ENCODE data around the gene CELSR1.

Gene CELSR1

GRCh38 chr22:46418827-46419226, 118.6 kb downstream of the CELSR1 start:
- Histone ChIP-seq H3K36me3 (ENCODE audit: control insufficient read depth in 1 of 2, insufficient read depth in 2 of 2, low read length in 2 of 2) (no peaks in the 10 kb centered on the region), H3K27ac (ENCODE audit: low read depth, low read length) (no peak overlapping the region), H3K27me3 (ENCODE audit: control insufficient read depth in 1 of 2, insufficient read depth in 2 of 2, low read length in 2 of 2) (no peaks in the 10 kb centered on the region), H3K4me1 (ENCODE audit: control insufficient read depth in 1 of 2, insufficient read depth in 2 of 2, low read length in 2 of 2) (no peaks in the 10 kb centered on the region), H3K9ac (ENCODE audit: low read depth in 1 of 2, low read length in 2 of 2) (no peak overlapping the region), H3K4me3 (ENCODE audit: low read depth in 1 of 2, low read length in 2 of 2) (no peak overlapping the region), H3K9me3 (ENCODE audit: control insufficient read depth in 1 of 2, low read length in 2 of 2) (no peaks in the 10 kb centered on the region)

- H3K9ac ChIP-seq (ENCODE audit: low read depth in 1 of 2, low read length in 2 of 2) = no peak overlapping the region
- H3K36me3 ChIP-seq (ENCODE audit: control insufficient read depth in 1 of 2, insufficient read depth in 2 of 2, low read length in 2 of 2) = no peaks in the 10 kb centered on the region
- peaks cover 0 to 3% of the 10 kb centered on the region in 2 donors for H3K27me3 ChIP-seq (ENCODE audit: control insufficient read depth in 1 of 2, insufficient read depth in 2 of 2, low read length in 2 of 2)
- H3K9me3 ChIP-seq (ENCODE audit: control insufficient read depth in 1 of 2, low read length in 2 of 2) = no peaks in the 10 kb centered on the region
- H3K27ac ChIP-seq (ENCODE audit: low read depth, low read length) = no peak overlapping the region
- no peaks in the 10 kb centered on the region for H3K4me1 ChIP-seq (ENCODE audit: control insufficient read depth in 1 of 2, insufficient read depth in 2 of 2, low read length in 2 of 2)
- H3K4me3 ChIP-seq (ENCODE audit: low read depth in 1 of 2, low read length in 2 of 2) = no peak overlapping the region
Measured at GRCh38 chr22:46417769-46418168, 119.7 kb downstream of the CELSR1 start.

GRCh38 chr22:46416891-46417580, 120.4 kb downstream of the CELSR1 start:
- no peaks in the 10 kb centered on the region for H3K9me3 ChIP-seq (ENCODE audit: control insufficient read depth in 1 of 2, low read length in 2 of 2)
- H3K36me3 ChIP-seq (ENCODE audit: control insufficient read depth in 1 of 2, insufficient read depth in 2 of 2, low read length in 2 of 2) = no peaks in the 10 kb centered on the region
- no peak overlapping the region for H3K9ac ChIP-seq (ENCODE audit: low read depth in 1 of 2, low read length in 2 of 2)
- no peaks in the 10 kb centered on the region for H3K4me1 ChIP-seq (ENCODE audit: control insufficient read depth in 1 of 2, insufficient read depth in 2 of 2, low read length in 2 of 2)
- no peak overlapping the region for H3K4me3 ChIP-seq (ENCODE audit: low read depth in 1 of 2, low read length in 2 of 2)
- H3K27me3 ChIP-seq (ENCODE audit: control insufficient read depth in 1 of 2, insufficient read depth in 2 of 2, low read length in 2 of 2) = peaks cover 0 to 3% of the 10 kb centered on the region in 2 donors
- no peak overlapping the region for H3K27ac ChIP-seq (ENCODE audit: low read depth, low read length)

- Histone ChIP-seq H3K4me3 (ENCODE audit: low read depth in 1 of 2, low read length in 2 of 2) (no peak overlapping the region), H3K9ac (ENCODE audit: low read depth in 1 of 2, low read length in 2 of 2) (no peak overlapping the region), H3K4me1 (ENCODE audit: control insufficient read depth in 1 of 2, insufficient read depth in 2 of 2, low read length in 2 of 2) (no peaks in the 10 kb centered on the region), H3K27ac (ENCODE audit: low read depth, low read length) (no peak overlapping the region), H3K36me3 (ENCODE audit: control insufficient read depth in 1 of 2, insufficient read depth in 2 of 2, low read length in 2 of 2) (no peaks in the 10 kb centered on the region), H3K9me3 (ENCODE audit: control insufficient read depth in 1 of 2, low read length in 2 of 2) (no peaks in the 10 kb centered on the region), H3K27me3 (ENCODE audit: control insufficient read depth in 1 of 2, insufficient read depth in 2 of 2, low read length in 2 of 2) (peaks cover 0 to 3% of the 10 kb centered on the region in 2 donors)
Measured at GRCh38 chr22:46416520-46416871, 120.9 kb downstream of the CELSR1 start.

- H3K36me3 ChIP-seq (ENCODE audit: control insufficient read depth in 1 of 2, insufficient read depth in 2 of 2, low read length in 2 of 2) = no peaks in the 10 kb centered on the region
- H3K27ac ChIP-seq (ENCODE audit: low read depth, low read length) = no peak overlapping the region
- H3K9me3 ChIP-seq (ENCODE audit: control insufficient read depth in 1 of 2, low read length in 2 of 2) = no peaks in the 10 kb centered on the region
- H3K27me3 ChIP-seq (ENCODE audit: control insufficient read depth in 1 of 2, insufficient read depth in 2 of 2, low read length in 2 of 2) = peaks cover 0 to 3% of the 10 kb centered on the region in 2 donors
- no peak overlapping the region for H3K9ac ChIP-seq (ENCODE audit: low read depth in 1 of 2, low read length in 2 of 2)
- H3K4me3 ChIP-seq (ENCODE audit: low read depth in 1 of 2, low read length in 2 of 2) = no peak overlapping the region
- no peaks in the 10 kb centered on the region for H3K4me1 ChIP-seq (ENCODE audit: control insufficient read depth in 1 of 2, insufficient read depth in 2 of 2, low read length in 2 of 2)
Measured at GRCh38 chr22:46415776-46416519, 121.5 kb downstream of the CELSR1 start.

GRCh38 chr22:46414704-46415103, 122.7 kb downstream of the CELSR1 start:
- no peaks in the 10 kb centered on the region for H3K4me1 ChIP-seq (ENCODE audit: control insufficient read depth in 1 of 2, insufficient read depth in 2 of 2, low read length in 2 of 2)
- no peak overlapping the region for H3K4me3 ChIP-seq (ENCODE audit: low read depth in 1 of 2, low read length in 2 of 2)
- no peaks in the 10 kb centered on the region for H3K9me3 ChIP-seq (ENCODE audit: control insufficient read depth in 1 of 2, low read length in 2 of 2)
- peaks cover 0 to 3% of the 10 kb centered on the region in 2 donors for H3K27me3 ChIP-seq (ENCODE audit: control insufficient read depth in 1 of 2, insufficient read depth in 2 of 2, low read length in 2 of 2)
- H3K36me3 ChIP-seq (ENCODE audit: control insufficient read depth in 1 of 2, insufficient read depth in 2 of 2, low read length in 2 of 2) = no peaks in the 10 kb centered on the region
- no peak overlapping the region for H3K27ac ChIP-seq (ENCODE audit: low read depth, low read length)
- no peak overlapping the region for H3K9ac ChIP-seq (ENCODE audit: low read depth in 1 of 2, low read length in 2 of 2)

- H3K9ac ChIP-seq (ENCODE audit: low read depth in 1 of 2, low read length in 2 of 2) = no peak overlapping the region
- no peaks in the 10 kb centered on the region for H3K9me3 ChIP-seq (ENCODE audit: control insufficient read depth in 1 of 2, low read length in 2 of 2)
- H3K4me3 ChIP-seq (ENCODE audit: low read depth in 1 of 2, low read length in 2 of 2) = no peak overlapping the region
- H3K36me3 ChIP-seq (ENCODE audit: control insufficient read depth in 1 of 2, insufficient read depth in 2 of 2, low read length in 2 of 2) = no peaks in the 10 kb centered on the region
- peaks cover 0 to 3% of the 10 kb centered on the region in 2 donors for H3K27me3 ChIP-seq (ENCODE audit: control insufficient read depth in 1 of 2, insufficient read depth in 2 of 2, low read length in 2 of 2)
- no peak overlapping the region for H3K27ac ChIP-seq (ENCODE audit: low read depth, low read length)
- no peaks in the 10 kb centered on the region for H3K4me1 ChIP-seq (ENCODE audit: control insufficient read depth in 1 of 2, insufficient read depth in 2 of 2, low read length in 2 of 2)
Measured at GRCh38 chr22:46413725-46414379, 123.6 kb downstream of the CELSR1 start.

- H3K27me3 ChIP-seq (ENCODE audit: control insufficient read depth in 1 of 2, insufficient read depth in 2 of 2, low read length in 2 of 2) = peaks cover 0 to 3% of the 10 kb centered on the region in 2 donors
- H3K4me1 ChIP-seq (ENCODE audit: control insufficient read depth in 1 of 2, insufficient read depth in 2 of 2, low read length in 2 of 2) = no peaks in the 10 kb centered on the region
- no peak overlapping the region for H3K4me3 ChIP-seq (ENCODE audit: low read depth in 1 of 2, low read length in 2 of 2)
- H3K36me3 ChIP-seq (ENCODE audit: control insufficient read depth in 1 of 2, insufficient read depth in 2 of 2, low read length in 2 of 2) = no peaks in the 10 kb centered on the region
- H3K9me3 ChIP-seq (ENCODE audit: control insufficient read depth in 1 of 2, low read length in 2 of 2) = no peaks in the 10 kb centered on the region
- no peak overlapping the region for H3K9ac ChIP-seq (ENCODE audit: low read depth in 1 of 2, low read length in 2 of 2)
- H3K27ac ChIP-seq (ENCODE audit: low read depth, low read length) = no peak overlapping the region
Measured at GRCh38 chr22:46411347-46411746, 126.1 kb downstream of the CELSR1 start.

- Histone ChIP-seq H3K9ac (ENCODE audit: low read depth in 1 of 2, low read length in 2 of 2) (no peak overlapping the region), H3K4me1 (ENCODE audit: control insufficient read depth in 1 of 2, insufficient read depth in 2 of 2, low read length in 2 of 2) (no peaks in the 10 kb centered on the region), H3K4me3 (ENCODE audit: low read depth in 1 of 2, low read length in 2 of 2) (no peak overlapping the region), H3K9me3 (ENCODE audit: control insufficient read depth in 1 of 2, low read length in 2 of 2) (no peaks in the 10 kb centered on the region), H3K27me3 (ENCODE audit: control insufficient read depth in 1 of 2, insufficient read depth in 2 of 2, low read length in 2 of 2) (peaks cover 0 to 3% of the 10 kb centered on the region in 2 donors), H3K27ac (ENCODE audit: low read depth, low read length) (no peak overlapping the region), H3K36me3 (ENCODE audit: control insufficient read depth in 1 of 2, insufficient read depth in 2 of 2, low read length in 2 of 2) (no peaks in the 10 kb centered on the region)
Measured at GRCh38 chr22:46410291-46410808, 127.1 kb downstream of the CELSR1 start.

GRCh38 chr22:46409631-46410210, 127.7 kb downstream of the CELSR1 start:
- no peaks in the 10 kb centered on the region for H3K36me3 ChIP-seq (ENCODE audit: control insufficient read depth in 1 of 2, insufficient read depth in 2 of 2, low read length in 2 of 2)
- no peaks in the 10 kb centered on the region for H3K9me3 ChIP-seq (ENCODE audit: control insufficient read depth in 1 of 2, low read length in 2 of 2)
- no peak overlapping the region for H3K9ac ChIP-seq (ENCODE audit: low read depth in 1 of 2, low read length in 2 of 2)
- peaks cover 0 to 3% of the 10 kb centered on the region in 2 donors for H3K27me3 ChIP-seq (ENCODE audit: control insufficient read depth in 1 of 2, insufficient read depth in 2 of 2, low read length in 2 of 2)
- H3K4me1 ChIP-seq (ENCODE audit: control insufficient read depth in 1 of 2, insufficient read depth in 2 of 2, low read length in 2 of 2) = no peaks in the 10 kb centered on the region
- H3K4me3 ChIP-seq (ENCODE audit: low read depth in 1 of 2, low read length in 2 of 2) = no peak overlapping the region
- no peak overlapping the region for H3K27ac ChIP-seq (ENCODE audit: low read depth, low read length)
